ENCODE measurements around the gene PPFIA1. TPM values are rescaled to one million over a fixed set of nuclear protein-coding genes. Genes with fewer than 3 reads are reported as not detected.

PPFIA1 gene
- total RNA-seq, 4 donors from 2014 or later = 58.3 to 119 (median 84.7) TPM

- ATAC-seq (ENCODE audit: low FRiP score) (no peak), DNase-seq (ENCODE audit: low spot score) (no peak)
Measured at GRCh38 chr11:70331901-70332300, 61.4 kb downstream of the PPFIA1 start.

GRCh38 chr11:70332567-70332966, 62.1 kb downstream of the PPFIA1 start:
- TF ChIP-seq CTCF (IDR thresholded peaks at IDR 0.05) = no peak
- ATAC-seq (ENCODE audit: low FRiP score) (no peak), DNase-seq (ENCODE audit: low spot score) (no peak)

More at GRCh38 chr11:70331901-70332300, 61.4 kb downstream of the PPFIA1 start:
- TF ChIP-seq CTCF (IDR thresholded peaks at IDR 0.05) = no peak

- ATAC-seq (ENCODE audit: low FRiP score) = no peak
- no peak for DNase-seq (ENCODE audit: low spot score)
- no peak for TF ChIP-seq CTCF (IDR thresholded peaks at IDR 0.05)
Measured at GRCh38 chr11:70333261-70333660, 62.8 kb downstream of the PPFIA1 start.

GRCh38 chr11:70334351-70334995, 64.0 kb downstream of the PPFIA1 start:
- TF ChIP-seq CTCF (IDR thresholded peaks at IDR 0.05) = no peak
- DNase-seq (ENCODE audit: low spot score) = no peak
- ATAC-seq (ENCODE audit: low FRiP score) = no peak

GRCh38 chr11:70335511-70335910, 65.0 kb downstream of the PPFIA1 start:
- no peak for TF ChIP-seq CTCF (IDR thresholded peaks at IDR 0.05)
- no peak for DNase-seq (ENCODE audit: low spot score)
- peak; percentile 56 for ATAC-seq (ENCODE audit: low FRiP score)

GRCh38 chr11:70338594-70338993, 68.1 kb downstream of the PPFIA1 start:
- no peak for DNase-seq (ENCODE audit: low spot score)
- no peak for ATAC-seq (ENCODE audit: low FRiP score)
- TF ChIP-seq CTCF (IDR thresholded peaks at IDR 0.05) = no peak

GRCh38 chr11:70339066-70339465, 68.6 kb downstream of the PPFIA1 start:
- no peak for ATAC-seq (ENCODE audit: low FRiP score)
- no peak for TF ChIP-seq CTCF (IDR thresholded peaks at IDR 0.05)
- DNase-seq (ENCODE audit: low spot score) = no peak

Data from omental fat pad (tissue), 4 donors.